Sigmoid colon (tissue), 7 donors: ENCODE results near the gene ACAD11. TPM values are rescaled to one million over a fixed set of nuclear protein-coding genes. Genes with fewer than 3 reads are reported as not detected.

Experiments used
- DNase-seq: peaks from one replicate; pipeline ENCODE4 v3.0.0-alpha.2; 2019
- H3K27ac ChIP-seq, 4 donors: fragments of 200-600 bp; sonication (generic); one replicate each; pipeline ENCODE4 v1.5.1; 2016 to 2019; ENCODE audit warnings: mild to moderate bottlenecking in 1 of 4
- H3K27me3 ChIP-seq, 3 donors: fragments of 200-600 bp; sonication (generic); one replicate each; pipeline ENCODE4 v1.5.1; 2019; ENCODE audit warnings: mild to moderate bottlenecking in 1 of 3
- H3K36me3 ChIP-seq, 4 donors: fragments of 200-600 bp; sonication (generic); one replicate each; pipeline ENCODE4 v1.5.1; 2016 to 2019
- H3K4me1 ChIP-seq, 4 donors: fragments of 200-600 bp; sonication (generic); one replicate each; pipeline ENCODE4 v1.5.1; 2017 to 2019
- H3K4me3 ChIP-seq, 4 donors: fragments of 200-600 bp; sonication (generic); one replicate each; pipeline ENCODE4 v1.5.1; 2017 to 2019; ENCODE audit warnings: mild to moderate bottlenecking in 2 of 4, moderate library complexity in 1 of 4
- H3K9me3 ChIP-seq, 4 donors: fragments of 200-600 bp in 3 of 4; sonication (generic) in 3 of 4; one replicate each; pipeline versions ENCODE4 v1.5.1 to v1.6.1; 2013 to 2019
- EP300 ChIP-seq, 4 donors: sonication (generic); formaldehyde crosslinking; IDR thresholded peaks; one replicate each; pipeline ENCODE4 v1.6.1; 2017; ENCODE audit warnings: antibody characterized with exemption in 4 of 4
- POLR2A ChIP-seq, 2 donors: fragments of 450-650 bp; IDR thresholded peaks; one replicate each; pipeline ENCODE4 v1.6.1; 2016; ENCODE audit warnings: antibody characterized with exemption in 2 of 2, mild to moderate bottlenecking in 2 of 2, moderate library complexity in 2 of 2
- POLR2AphosphoS5 ChIP-seq, 4 donors: sonication (generic); formaldehyde crosslinking; IDR thresholded peaks; one replicate each; pipeline ENCODE4 v1.6.1; 2017; ENCODE audit warnings: antibody characterized with exemption in 4 of 4
- WGBS, 2 donors: extraction: QIAGEN DNeasy Blood & Tissue Kit; methylation state at CpG; one replicate each; pipeline ENCODE4 v1.1.7; 2013; 5-methylcytosine and 5-hydroxymethylcytosine counted together
- intact Hi-C: fragments of 100-400 bp; cut with DNase I; formaldehyde crosslinking; loops from one replicate; pipeline ENCODE4 v1.15.1; 2023
- polyA plus RNA-seq, 3 donors: library from polyadenylated mRNA; stranded (reverse); fragments of 200-250 nt; gene quantifications; one replicate each; pipeline ENCODE4 v1.2.3, GENCODE V29; 2013
- total RNA-seq, 4 donors: library from RNA; depleted of rRNA; stranded (reverse); fragments of >200 nt; gene quantifications; one replicate each; pipeline ENCODE4 v1.1.0, GENCODE V29; 2016
- TF ChIP-seq, protein P1 (sequence below), 4 experiments: fragments of 450-650 bp in 3 of 4; fragments of 200-600 bp in 1 of 4; IDR thresholded peaks; one replicate each; pipeline ENCODE4 v1.5.1; 2016 to 2019; ENCODE audit warnings: antibody characterized with exemption in 4 of 4, mild to moderate bottlenecking in 3 of 4, moderate library complexity in 2 of 4
- donor health status: healthy with polysubstance abuse.
- donor health status: Bipolar disorder and iron deficiency.
- donor health status: healthy.

Gene ACAD11
- total and polyA plus RNA-seq, 7 donors, result 2.4 to 71.7 (median 26.8) TPM

DNA sequence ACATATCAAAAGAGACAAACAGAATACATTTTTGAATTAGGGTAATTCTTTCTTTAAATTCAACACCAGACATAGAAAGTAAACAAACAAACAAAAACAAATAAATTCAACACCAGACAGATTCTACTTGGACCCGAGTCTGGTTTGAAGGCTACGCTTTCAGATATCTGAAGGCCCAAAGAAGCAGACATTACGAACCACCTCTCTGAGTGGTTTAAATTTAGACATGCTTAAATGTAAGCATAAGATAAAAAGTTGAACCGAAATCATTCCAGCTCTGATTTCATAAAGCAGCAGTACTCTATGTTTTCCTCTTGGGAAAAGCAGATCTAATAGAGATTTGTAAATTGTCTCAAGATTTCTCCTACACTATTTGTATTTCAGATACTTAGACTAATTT is 30.4 kb upstream of the ACAD11 start:
- WGBS, 2 donors, result 98% methylated on average over 4 of the region's 4 CpGs
- no peak overlapping the region for H3K27ac ChIP-seq
- intact Hi-C loops, result loop anchor here (10.0 kb wide), 1 partner anchor 175 kb away; no protein-coding TSS in a partner anchor
- DNase-seq, result no peak
- no peaks in the 10 kb centered on the region for H3K9me3 ChIP-seq
- peaks cover 26 to 100% (median 46%) of the 10 kb centered on the region in 4 donors for H3K36me3 ChIP-seq
- no peak overlapping the region for H3K4me3 ChIP-seq
- TF ChIP-seq POLR2A (IDR thresholded peaks at IDR 0.05) (no peak), EP300 (IDR thresholded peaks at IDR 0.05) (no peak), POLR2AphosphoS5 (IDR thresholded peaks at IDR 0.05) (no peak)
- TF ChIP-seq, protein P1, sequence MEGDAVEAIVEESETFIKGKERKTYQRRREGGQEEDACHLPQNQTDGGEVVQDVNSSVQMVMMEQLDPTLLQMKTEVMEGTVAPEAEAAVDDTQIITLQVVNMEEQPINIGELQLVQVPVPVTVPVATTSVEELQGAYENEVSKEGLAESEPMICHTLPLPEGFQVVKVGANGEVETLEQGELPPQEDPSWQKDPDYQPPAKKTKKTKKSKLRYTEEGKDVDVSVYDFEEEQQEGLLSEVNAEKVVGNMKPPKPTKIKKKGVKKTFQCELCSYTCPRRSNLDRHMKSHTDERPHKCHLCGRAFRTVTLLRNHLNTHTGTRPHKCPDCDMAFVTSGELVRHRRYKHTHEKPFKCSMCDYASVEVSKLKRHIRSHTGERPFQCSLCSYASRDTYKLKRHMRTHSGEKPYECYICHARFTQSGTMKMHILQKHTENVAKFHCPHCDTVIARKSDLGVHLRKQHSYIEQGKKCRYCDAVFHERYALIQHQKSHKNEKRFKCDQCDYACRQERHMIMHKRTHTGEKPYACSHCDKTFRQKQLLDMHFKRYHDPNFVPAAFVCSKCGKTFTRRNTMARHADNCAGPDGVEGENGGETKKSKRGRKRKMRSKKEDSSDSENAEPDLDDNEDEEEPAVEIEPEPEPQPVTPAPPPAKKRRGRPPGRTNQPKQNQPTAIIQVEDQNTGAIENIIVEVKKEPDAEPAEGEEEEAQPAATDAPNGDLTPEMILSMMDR (IDR thresholded peaks at IDR 0.05), result no peak
- no peaks in the 10 kb centered on the region for H3K4me1 ChIP-seq
- H3K27me3 ChIP-seq, result no peaks in the 10 kb centered on the region

DNA sequence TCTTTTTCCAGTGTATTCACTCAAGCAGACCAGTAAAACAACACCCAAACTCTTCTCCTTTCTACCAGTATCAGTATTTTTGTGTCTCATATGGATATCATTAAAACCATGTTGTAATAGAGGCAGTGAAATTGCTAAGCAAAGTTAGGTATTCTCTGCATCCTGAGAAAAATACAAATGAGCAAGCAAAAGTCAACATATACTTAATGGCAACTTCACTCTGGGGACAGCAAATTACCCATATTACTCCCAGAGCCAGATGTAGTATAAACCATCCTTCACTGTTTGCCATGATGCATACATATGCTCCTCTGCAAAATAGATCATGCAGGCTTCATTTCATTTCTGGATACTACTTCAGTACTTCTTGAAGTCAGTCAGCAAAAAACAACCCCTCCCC is 22.6 kb upstream of the ACAD11 start:
- peaks cover 12 to 95% (median 27%) of the 10 kb centered on the region in 4 donors for H3K36me3 ChIP-seq
- no peak overlapping the region for H3K4me3 ChIP-seq
- H3K27me3 ChIP-seq, result no peaks in the 10 kb centered on the region
- no peaks in the 10 kb centered on the region for H3K4me1 ChIP-seq
- H3K27ac ChIP-seq, result no peak overlapping the region
- H3K9me3 ChIP-seq, result no peaks in the 10 kb centered on the region
- TF ChIP-seq POLR2A (IDR thresholded peaks at IDR 0.05) (no peak), EP300 (IDR thresholded peaks at IDR 0.05) (no peak), POLR2AphosphoS5 (IDR thresholded peaks at IDR 0.05) (no peak)
- TF ChIP-seq, protein P1 (IDR thresholded peaks at IDR 0.05), result no peak
- intact Hi-C loops, result no loop called here
- DNase-seq, result no peak

DNA sequence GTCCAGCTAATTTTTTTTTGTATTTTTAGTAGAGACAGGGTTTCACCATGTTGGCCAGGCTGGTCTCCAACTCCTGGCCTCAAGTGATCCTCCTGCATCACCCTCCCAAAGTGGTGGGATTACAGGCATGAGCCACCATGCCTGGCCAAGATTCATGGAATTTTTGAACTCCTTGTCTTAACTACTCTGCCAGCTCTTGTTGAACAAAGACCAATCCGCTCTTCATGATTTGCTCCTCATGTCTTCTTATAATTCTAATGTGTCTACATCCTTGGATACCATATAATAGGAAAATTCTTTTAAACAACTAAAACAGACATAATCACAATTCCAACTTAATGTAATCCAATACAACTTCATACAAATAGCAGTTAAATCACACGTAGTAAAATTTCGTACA is 21.8 kb upstream of the ACAD11 start:
- no peaks in the 10 kb centered on the region for H3K4me1 ChIP-seq
- no peaks in the 10 kb centered on the region for H3K27me3 ChIP-seq
- TF ChIP-seq POLR2AphosphoS5 (IDR thresholded peaks at IDR 0.05), result no peak
- TF ChIP-seq, protein P1 (IDR thresholded peaks at IDR 0.05), result no peak
- 98% methylated on average over 3 of the region's 3 CpGs for WGBS, 2 donors
- peaks cover 15 to 95% (median 27%) of the 10 kb centered on the region in 4 donors for H3K36me3 ChIP-seq
- H3K27ac ChIP-seq, result no peak overlapping the region
- no peak for DNase-seq
- intact Hi-C loops, result no loop called here
- no peak overlapping the region for H3K4me3 ChIP-seq
- no peaks in the 10 kb centered on the region for H3K9me3 ChIP-seq

DNA sequence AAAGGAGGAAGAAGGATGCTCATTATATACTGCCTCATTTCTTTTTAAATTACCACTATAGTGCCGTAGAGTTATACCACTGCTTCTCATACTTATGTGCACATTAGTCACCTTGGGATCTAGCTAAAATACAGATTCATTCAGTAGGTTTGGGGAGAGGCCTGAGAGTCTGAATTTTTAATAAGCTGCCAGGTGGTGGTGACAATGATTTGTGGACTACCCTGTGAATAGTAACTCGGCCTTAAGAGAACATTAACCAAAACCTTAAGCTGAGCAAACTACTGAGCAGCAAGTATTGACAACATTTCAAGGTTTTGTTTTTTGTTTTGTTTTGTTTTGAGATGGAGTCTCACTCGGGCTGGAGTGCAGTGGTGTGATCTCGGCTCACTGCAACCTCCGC is 20.3 kb upstream of the ACAD11 start:
- WGBS, 2 donors, result 80 to 89% methylated on average over 5 of the region's 5 CpGs
- intact Hi-C loops, result no loop called here
- no peak overlapping the region for H3K4me3 ChIP-seq
- H3K9me3 ChIP-seq, result no peaks in the 10 kb centered on the region
- H3K27me3 ChIP-seq, result no peaks in the 10 kb centered on the region
- H3K36me3 ChIP-seq, result peaks cover 8 to 95% (median 23%) of the 10 kb centered on the region in 4 donors
- H3K27ac ChIP-seq, result peak overlapping the region in 1 of 4 donors; percentile 22
- no peak for TF ChIP-seq POLR2AphosphoS5 (IDR thresholded peaks at IDR 0.05)
- TF ChIP-seq EP300 (IDR thresholded peaks at IDR 0.05), result no peak
- TF ChIP-seq, protein P1 (IDR thresholded peaks at IDR 0.05), result no peak
- DNase-seq, result no peak
- no peaks in the 10 kb centered on the region for H3K4me1 ChIP-seq

DNA sequence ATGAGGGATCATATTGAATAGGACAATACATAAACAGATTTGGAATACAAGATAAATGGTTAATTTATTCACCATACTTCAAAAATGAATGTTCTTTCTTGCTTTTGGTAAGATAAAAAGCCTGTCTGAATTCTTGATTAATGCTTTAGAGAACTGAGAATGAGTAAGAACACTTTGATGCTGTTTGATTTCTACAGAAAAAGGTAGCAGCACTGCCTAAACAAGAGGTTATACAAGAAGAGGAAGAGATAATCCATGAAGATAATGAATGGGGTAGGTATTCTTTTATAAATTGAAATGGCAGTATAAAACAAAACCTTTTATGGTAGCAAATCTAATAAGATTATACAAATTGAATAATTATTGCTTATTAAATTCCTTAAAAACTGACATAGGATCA is 15.8 kb upstream of the ACAD11 start:
- H3K4me3 ChIP-seq, result no peak overlapping the region
- H3K27ac ChIP-seq, result no peak overlapping the region
- H3K4me1 ChIP-seq, result no peaks in the 10 kb centered on the region
- peaks cover 0 to 95% (median 26%) of the 10 kb centered on the region in 4 donors for H3K36me3 ChIP-seq
- intact Hi-C loops, result no loop called here
- DNase-seq, result no peak
- TF ChIP-seq EP300 (IDR thresholded peaks at IDR 0.05), result no peak
- TF ChIP-seq POLR2AphosphoS5 (IDR thresholded peaks at IDR 0.05), result no peak
- TF ChIP-seq, protein P1 (IDR thresholded peaks at IDR 0.05), result no peak
- TF ChIP-seq POLR2A (IDR thresholded peaks at IDR 0.05), result no peak
- no peaks in the 10 kb centered on the region for H3K27me3 ChIP-seq
- no peaks in the 10 kb centered on the region for H3K9me3 ChIP-seq
